ENCODE results near the gene DENND1B.

DENND1B gene

DNA sequence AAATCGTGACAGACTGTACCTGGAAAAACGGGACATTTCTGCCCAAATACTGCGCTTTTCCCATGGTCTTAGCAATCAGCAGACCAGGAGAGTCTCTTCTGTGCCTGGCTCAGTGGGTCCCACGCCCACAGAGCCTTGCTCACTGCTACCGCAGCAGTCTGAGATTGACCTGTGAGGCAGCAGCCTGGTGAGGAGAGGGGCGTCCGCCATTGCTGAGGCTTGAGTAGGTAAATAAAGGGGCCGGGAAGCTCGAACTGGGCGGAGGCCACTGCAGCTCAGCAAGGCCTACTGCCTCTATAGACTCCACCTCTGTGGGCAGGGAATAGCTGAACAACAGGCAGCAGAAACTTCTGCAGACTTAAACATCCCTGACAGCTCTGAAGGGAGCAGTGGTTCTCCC, 203.1 kb downstream of the DENND1B start (continued):
- TF ChIP-seq, protein P1, sequence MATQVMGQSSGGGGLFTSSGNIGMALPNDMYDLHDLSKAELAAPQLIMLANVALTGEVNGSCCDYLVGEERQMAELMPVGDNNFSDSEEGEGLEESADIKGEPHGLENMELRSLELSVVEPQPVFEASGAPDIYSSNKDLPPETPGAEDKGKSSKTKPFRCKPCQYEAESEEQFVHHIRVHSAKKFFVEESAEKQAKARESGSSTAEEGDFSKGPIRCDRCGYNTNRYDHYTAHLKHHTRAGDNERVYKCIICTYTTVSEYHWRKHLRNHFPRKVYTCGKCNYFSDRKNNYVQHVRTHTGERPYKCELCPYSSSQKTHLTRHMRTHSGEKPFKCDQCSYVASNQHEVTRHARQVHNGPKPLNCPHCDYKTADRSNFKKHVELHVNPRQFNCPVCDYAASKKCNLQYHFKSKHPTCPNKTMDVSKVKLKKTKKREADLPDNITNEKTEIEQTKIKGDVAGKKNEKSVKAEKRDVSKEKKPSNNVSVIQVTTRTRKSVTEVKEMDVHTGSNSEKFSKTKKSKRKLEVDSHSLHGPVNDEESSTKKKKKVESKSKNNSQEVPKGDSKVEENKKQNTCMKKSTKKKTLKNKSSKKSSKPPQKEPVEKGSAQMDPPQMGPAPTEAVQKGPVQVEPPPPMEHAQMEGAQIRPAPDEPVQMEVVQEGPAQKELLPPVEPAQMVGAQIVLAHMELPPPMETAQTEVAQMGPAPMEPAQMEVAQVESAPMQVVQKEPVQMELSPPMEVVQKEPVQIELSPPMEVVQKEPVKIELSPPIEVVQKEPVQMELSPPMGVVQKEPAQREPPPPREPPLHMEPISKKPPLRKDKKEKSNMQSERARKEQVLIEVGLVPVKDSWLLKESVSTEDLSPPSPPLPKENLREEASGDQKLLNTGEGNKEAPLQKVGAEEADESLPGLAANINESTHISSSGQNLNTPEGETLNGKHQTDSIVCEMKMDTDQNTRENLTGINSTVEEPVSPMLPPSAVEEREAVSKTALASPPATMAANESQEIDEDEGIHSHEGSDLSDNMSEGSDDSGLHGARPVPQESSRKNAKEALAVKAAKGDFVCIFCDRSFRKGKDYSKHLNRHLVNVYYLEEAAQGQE (tag by site-specific recombination; IDR thresholded peaks at IDR 0.05): no peak
- TF ChIP-seq, protein P2, sequence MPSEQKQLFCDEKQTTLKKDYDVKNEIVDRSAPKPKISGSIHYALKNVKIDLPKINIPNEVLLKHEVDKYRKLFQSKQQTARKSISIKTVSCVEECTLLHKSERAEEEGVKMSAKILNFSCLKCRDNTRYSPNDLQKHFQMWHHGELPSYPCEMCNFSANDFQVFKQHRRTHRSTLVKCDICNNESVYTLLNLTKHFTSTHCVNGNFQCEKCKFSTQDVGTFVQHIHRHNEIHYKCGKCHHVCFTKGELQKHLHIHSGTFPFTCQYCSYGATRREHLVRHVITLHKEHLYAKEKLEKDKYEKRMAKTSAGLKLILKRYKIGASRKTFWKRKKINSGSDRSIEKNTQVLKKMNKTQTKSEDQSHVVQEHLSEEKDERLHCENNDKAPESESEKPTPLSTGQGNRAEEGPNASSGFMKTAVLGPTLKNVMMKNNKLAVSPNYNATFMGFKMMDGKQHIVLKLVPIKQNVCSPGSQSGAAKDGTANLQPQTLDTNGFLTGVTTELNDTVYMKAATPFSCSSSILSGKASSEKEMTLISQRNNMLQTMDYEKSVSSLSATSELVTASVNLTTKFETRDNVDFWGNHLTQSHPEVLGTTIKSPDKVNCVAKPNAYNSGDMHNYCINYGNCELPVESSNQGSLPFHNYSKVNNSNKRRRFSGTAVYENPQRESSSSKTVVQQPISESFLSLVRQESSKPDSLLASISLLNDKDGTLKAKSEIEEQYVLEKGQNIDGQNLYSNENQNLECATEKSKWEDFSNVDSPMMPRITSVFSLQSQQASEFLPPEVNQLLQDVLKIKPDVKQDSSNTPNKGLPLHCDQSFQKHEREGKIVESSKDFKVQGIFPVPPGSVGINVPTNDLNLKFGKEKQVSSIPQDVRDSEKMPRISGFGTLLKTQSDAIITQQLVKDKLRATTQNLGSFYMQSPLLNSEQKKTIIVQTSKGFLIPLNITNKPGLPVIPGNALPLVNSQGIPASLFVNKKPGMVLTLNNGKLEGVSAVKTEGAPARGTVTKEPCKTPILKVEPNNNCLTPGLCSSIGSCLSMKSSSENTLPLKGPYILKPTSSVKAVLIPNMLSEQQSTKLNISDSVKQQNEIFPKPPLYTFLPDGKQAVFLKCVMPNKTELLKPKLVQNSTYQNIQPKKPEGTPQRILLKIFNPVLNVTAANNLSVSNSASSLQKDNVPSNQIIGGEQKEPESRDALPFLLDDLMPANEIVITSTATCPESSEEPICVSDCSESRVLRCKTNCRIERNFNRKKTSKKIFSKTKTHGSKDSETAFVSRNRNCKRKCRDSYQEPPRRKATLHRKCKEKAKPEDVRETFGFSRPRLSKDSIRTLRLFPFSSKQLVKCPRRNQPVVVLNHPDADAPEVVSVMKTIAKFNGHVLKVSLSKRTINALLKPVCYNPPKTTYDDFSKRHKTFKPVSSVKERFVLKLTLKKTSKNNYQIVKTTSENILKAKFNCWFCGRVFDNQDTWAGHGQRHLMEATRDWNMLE (tag by site-specific recombination; conservative IDR thresholded peaks at IDR 0.05; ENCODE audit: low read depth): no peak
- TF ChIP-seq, protein P3, sequence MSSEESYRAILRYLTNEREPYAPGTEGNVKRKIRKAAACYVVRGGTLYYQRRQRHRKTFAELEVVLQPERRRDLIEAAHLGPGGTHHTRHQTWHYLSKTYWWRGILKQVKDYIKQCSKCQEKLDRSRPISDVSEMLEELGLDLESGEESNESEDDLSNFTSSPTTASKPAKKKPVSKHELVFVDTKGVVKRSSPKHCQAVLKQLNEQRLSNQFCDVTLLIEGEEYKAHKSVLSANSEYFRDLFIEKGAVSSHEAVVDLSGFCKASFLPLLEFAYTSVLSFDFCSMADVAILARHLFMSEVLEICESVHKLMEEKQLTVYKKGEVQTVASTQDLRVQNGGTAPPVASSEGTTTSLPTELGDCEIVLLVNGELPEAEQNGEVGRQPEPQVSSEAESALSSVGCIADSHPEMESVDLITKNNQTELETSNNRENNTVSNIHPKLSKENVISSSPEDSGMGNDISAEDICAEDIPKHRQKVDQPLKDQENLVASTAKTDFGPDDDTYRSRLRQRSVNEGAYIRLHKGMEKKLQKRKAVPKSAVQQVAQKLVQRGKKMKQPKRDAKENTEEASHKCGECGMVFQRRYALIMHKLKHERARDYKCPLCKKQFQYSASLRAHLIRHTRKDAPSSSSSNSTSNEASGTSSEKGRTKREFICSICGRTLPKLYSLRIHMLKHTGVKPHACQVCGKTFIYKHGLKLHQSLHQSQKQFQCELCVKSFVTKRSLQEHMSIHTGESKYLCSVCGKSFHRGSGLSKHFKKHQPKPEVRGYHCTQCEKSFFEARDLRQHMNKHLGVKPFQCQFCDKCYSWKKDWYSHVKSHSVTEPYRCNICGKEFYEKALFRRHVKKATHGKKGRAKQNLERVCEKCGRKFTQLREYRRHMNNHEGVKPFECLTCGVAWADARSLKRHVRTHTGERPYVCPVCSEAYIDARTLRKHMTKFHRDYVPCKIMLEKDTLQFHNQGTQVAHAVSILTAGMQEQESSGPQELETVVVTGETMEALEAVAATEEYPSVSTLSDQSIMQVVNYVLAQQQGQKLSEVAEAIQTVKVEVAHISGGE (tag by site-specific recombination; conservative IDR thresholded peaks at IDR 0.05; ENCODE audit: low read depth): no peak

DNA sequence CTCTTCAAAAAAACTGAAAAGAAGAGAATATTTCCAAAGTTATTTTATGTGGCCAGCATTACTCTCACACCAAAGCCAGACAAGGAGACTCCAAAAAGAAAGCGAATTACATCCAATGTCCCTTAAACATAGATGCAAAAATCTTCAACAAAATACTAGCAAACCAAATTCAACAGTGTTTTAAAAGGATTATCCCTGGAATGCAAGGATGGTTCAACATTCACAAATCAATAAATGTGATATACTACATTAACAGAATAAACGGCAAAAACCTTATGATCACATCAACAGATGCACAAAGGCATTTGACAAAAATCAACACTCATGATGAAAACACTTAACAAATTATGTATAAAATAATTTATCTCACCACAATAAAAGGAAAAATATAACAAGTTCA, 207.8 kb downstream of the DENND1B start:
- Histone ChIP-seq H3K4me3 (ENCODE audit: low read depth, low read length) (no peak overlapping the region), H3K36me3 (ENCODE audit: control insufficient read depth in 2 of 2, insufficient read depth in 1 of 2, low read length in 2 of 2) (no peaks in the 10 kb centered on the region), H3K27ac (ENCODE audit: extremely low read depth, low read depth, low read length) (no peak overlapping the region), H3K9me3 (ENCODE audit: control insufficient read depth, insufficient read depth, low read depth, low read length) (no peaks in the 10 kb centered on the region), H3K4me1 (ENCODE audit: control insufficient read depth, insufficient read depth, low read length) (no peaks in the 10 kb centered on the region; the same call in 1 of the 2 replicates)
- POLR2A ChIA-PET: no interaction called here
- CTCF ChIA-PET: no interaction called here
- TF ChIP-seq ZNF571 (tag by site-specific recombination; IDR thresholded peaks at IDR 0.05): no peak
- TF ChIP-seq ZNF544 (tag by site-specific recombination; IDR thresholded peaks at IDR 0.05): no peak
- TF ChIP-seq, protein P4, sequence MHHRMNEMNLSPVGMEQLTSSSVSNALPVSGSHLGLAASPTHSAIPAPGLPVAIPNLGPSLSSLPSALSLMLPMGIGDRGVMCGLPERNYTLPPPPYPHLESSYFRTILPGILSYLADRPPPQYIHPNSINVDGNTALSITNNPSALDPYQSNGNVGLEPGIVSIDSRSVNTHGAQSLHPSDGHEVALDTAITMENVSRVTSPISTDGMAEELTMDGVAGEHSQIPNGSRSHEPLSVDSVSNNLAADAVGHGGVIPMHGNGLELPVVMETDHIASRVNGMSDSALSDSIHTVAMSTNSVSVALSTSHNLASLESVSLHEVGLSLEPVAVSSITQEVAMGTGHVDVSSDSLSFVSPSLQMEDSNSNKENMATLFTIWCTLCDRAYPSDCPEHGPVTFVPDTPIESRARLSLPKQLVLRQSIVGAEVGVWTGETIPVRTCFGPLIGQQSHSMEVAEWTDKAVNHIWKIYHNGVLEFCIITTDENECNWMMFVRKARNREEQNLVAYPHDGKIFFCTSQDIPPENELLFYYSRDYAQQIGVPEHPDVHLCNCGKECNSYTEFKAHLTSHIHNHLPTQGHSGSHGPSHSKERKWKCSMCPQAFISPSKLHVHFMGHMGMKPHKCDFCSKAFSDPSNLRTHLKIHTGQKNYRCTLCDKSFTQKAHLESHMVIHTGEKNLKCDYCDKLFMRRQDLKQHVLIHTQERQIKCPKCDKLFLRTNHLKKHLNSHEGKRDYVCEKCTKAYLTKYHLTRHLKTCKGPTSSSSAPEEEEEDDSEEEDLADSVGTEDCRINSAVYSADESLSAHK (tag by site-specific recombination; IDR thresholded peaks at IDR 0.05): no peak
- no peak for TF ChIP-seq YY1 (tag by site-specific recombination; IDR thresholded peaks at IDR 0.05)
- TF ChIP-seq SETDB1 (IDR thresholded peaks at IDR 0.05; ENCODE audit: insufficient read length, low read length): no peak
- no peak for TF ChIP-seq ZNF558 (tag by site-specific recombination; IDR thresholded peaks at IDR 0.05)
- TF ChIP-seq, protein P5, sequence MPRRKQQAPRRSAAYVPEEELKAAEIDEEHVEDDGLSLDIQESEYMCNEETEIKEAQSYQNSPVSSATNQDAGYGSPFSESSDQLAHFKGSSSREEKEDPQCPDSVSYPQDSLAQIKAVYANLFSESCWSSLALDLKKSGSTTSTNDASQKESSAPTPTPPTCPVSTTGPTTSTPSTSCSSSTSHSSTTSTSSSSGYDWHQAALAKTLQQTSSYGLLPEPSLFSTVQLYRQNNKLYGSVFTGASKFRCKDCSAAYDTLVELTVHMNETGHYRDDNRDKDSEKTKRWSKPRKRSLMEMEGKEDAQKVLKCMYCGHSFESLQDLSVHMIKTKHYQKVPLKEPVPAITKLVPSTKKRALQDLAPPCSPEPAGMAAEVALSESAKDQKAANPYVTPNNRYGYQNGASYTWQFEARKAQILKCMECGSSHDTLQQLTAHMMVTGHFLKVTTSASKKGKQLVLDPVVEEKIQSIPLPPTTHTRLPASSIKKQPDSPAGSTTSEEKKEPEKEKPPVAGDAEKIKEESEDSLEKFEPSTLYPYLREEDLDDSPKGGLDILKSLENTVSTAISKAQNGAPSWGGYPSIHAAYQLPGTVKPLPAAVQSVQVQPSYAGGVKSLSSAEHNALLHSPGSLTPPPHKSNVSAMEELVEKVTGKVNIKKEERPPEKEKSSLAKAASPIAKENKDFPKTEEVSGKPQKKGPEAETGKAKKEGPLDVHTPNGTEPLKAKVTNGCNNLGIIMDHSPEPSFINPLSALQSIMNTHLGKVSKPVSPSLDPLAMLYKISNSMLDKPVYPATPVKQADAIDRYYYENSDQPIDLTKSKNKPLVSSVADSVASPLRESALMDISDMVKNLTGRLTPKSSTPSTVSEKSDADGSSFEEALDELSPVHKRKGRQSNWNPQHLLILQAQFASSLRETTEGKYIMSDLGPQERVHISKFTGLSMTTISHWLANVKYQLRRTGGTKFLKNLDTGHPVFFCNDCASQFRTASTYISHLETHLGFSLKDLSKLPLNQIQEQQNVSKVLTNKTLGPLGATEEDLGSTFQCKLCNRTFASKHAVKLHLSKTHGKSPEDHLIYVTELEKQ (tag by site-specific recombination; IDR thresholded peaks at IDR 0.05; ENCODE audit: borderline replicate concordance): no peak
- no peak for TF ChIP-seq ZNF677 (tag by site-specific recombination; IDR thresholded peaks at IDR 0.05)
- TF ChIP-seq, protein P6, sequence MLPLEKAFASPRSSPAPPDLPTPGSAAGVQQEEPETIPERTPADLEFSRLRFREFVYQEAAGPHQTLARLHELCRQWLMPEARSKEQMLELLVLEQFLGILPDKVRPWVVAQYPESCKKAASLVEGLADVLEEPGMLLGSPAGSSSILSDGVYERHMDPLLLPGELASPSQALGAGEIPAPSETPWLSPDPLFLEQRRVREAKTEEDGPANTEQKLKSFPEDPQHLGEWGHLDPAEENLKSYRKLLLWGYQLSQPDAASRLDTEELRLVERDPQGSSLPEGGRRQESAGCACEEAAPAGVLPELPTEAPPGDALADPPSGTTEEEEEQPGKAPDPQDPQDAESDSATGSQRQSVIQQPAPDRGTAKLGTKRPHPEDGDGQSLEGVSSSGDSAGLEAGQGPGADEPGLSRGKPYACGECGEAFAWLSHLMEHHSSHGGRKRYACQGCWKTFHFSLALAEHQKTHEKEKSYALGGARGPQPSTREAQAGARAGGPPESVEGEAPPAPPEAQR (tag by site-specific recombination; IDR thresholded peaks at IDR 0.05): no peak
- TF ChIP-seq PRDM1 (tag by site-specific recombination; IDR thresholded peaks at IDR 0.05): no peak
- TF ChIP-seq ZNF10 (tag by site-specific recombination; IDR thresholded peaks at IDR 0.05): no peak
- no peak for TF ChIP-seq SP3 (tag by site-specific recombination; IDR thresholded peaks at IDR 0.05)
